HG03378 (cell line): Measurements from ENCODE around the gene KCNT2.
"Not testable (repeated sequence)": the region's sequence is repeated elsewhere in the genome, so short reads cannot be mapped to it uniquely, and the experiment has no call there.

ENCODE experiments used
- ATAC-seq: cut with Tn5 transposase; IDR thresholded peaks from one replicate; pipeline ENCODE4 v1.9.1; 2021; ENCODE audit warnings: mild to moderate bottlenecking, moderate library complexity; ENCODE audit not compliant: unreplicated experiment

Gene KCNT2

GRCh38 chr1:196593955-196594354 is 14.3 kb downstream of the KCNT2 start:
- no peak for ATAC-seq

- no peak for ATAC-seq
These were observed 17.3 kb downstream of the KCNT2 start for GRCh38 chr1:196590959-196591358.

- ATAC-seq: no peak
These were observed 18.1 kb downstream of the KCNT2 start for GRCh38 chr1:196590012-196590708.

- ATAC-seq: no peak
These were observed 23.5 kb downstream of the KCNT2 start for GRCh38 chr1:196584696-196585095.

- no peak for ATAC-seq
These were observed 30.9 kb downstream of the KCNT2 start for GRCh38 chr1:196577386-196577785.

- no peak for ATAC-seq
These were observed 35.0 kb downstream of the KCNT2 start for GRCh38 chr1:196573226-196573625.

- no peak for ATAC-seq
These were observed 41.0 kb downstream of the KCNT2 start for GRCh38 chr1:196567238-196567637.

- no peak for ATAC-seq
These were observed 44.5 kb downstream of the KCNT2 start for GRCh38 chr1:196563768-196564167.

GRCh38 chr1:196559314-196559713 is 48.9 kb downstream of the KCNT2 start:
- no peak for ATAC-seq

- ATAC-seq: no peak
These were observed 49.8 kb downstream of the KCNT2 start for GRCh38 chr1:196558411-196558810.

- no peak for ATAC-seq
These were observed 50.4 kb downstream of the KCNT2 start for GRCh38 chr1:196557797-196558196.

GRCh38 chr1:196550731-196551130 is 57.5 kb downstream of the KCNT2 start:
- no peak for ATAC-seq

GRCh38 chr1:196546272-196547111 is 61.7 kb downstream of the KCNT2 start:
- no peak for ATAC-seq

- no peak for ATAC-seq
These were observed 63.0 kb downstream of the KCNT2 start for GRCh38 chr1:196545222-196545621.

GRCh38 chr1:196544617-196545016 is 63.6 kb downstream of the KCNT2 start:
- ATAC-seq: no peak

GRCh38 chr1:196543833-196544232 is 64.4 kb downstream of the KCNT2 start:
- no peak for ATAC-seq

GRCh38 chr1:196538473-196538872 is 69.8 kb downstream of the KCNT2 start:
- no peak for ATAC-seq

- no peak for ATAC-seq
These were observed 72.5 kb downstream of the KCNT2 start for GRCh38 chr1:196535727-196536126.

- no peak for ATAC-seq
These were observed 76.3 kb downstream of the KCNT2 start for GRCh38 chr1:196531737-196532524.

GRCh38 chr1:196527919-196528318 is 80.3 kb downstream of the KCNT2 start:
- no peak for ATAC-seq

GRCh38 chr1:196522574-196523345 is 85.5 kb downstream of the KCNT2 start:
- not testable (repeated sequence) for ATAC-seq
